Adipocyte (in vitro differentiated cells): Measurements from ENCODE around the gene RSAD2.
"Not testable (repeated sequence)": the region's sequence is repeated elsewhere in the genome, so short reads cannot be mapped to it uniquely, and the experiment has no call there.

ENCODE experiments used
- DNase-seq: peaks from one replicate; pipeline ENCODE4 v3.0.0-alpha.2; 2015; ENCODE audit warnings: low read depth
- H3K27me3 ChIP-seq: replicated peaks from 2 replicates; pipeline ENCODE4 v1.7.0; 2013; ENCODE audit warnings: mild to moderate bottlenecking, low read length, moderate library complexity; ENCODE audit not compliant: control insufficient read depth, insufficient read depth
- H3K36me3 ChIP-seq: 2 replicates; pipeline ENCODE4 v1.7.0; 2013; ENCODE audit warnings: low read length, mild to moderate bottlenecking, moderate library complexity; ENCODE audit not compliant: control insufficient read depth, insufficient read depth, severe bottlenecking
- H3K4me1 ChIP-seq: 2 replicates; pipeline ENCODE4 v1.7.0; 2013; ENCODE audit warnings: mild to moderate bottlenecking, low read length, moderate library complexity; ENCODE audit not compliant: control insufficient read depth, insufficient read depth
- H3K4me3 ChIP-seq: 2 replicates; pipeline ENCODE4 v1.7.0; 2013; ENCODE audit warnings: mild to moderate bottlenecking, low read length, moderate library complexity
- H3K9ac ChIP-seq: 2 replicates; pipeline ENCODE4 v1.7.0; 2013; ENCODE audit warnings: mild to moderate bottlenecking, low read length, moderate library complexity
- H3K9me3 ChIP-seq: 2 replicates; pipeline ENCODE4 v1.7.0; 2013; ENCODE audit warnings: mild to moderate bottlenecking, low read length, moderate library complexity; ENCODE audit not compliant: control insufficient read depth

Gene RSAD2

GRCh38 chr2:6883448-6884122, 6.0 kb downstream of the RSAD2 start:
- H3K27me3 ChIP-seq: peaks cover 3% of the 10 kb centered on the region
- H3K36me3 ChIP-seq: no peaks in the 10 kb centered on the region

DNA sequence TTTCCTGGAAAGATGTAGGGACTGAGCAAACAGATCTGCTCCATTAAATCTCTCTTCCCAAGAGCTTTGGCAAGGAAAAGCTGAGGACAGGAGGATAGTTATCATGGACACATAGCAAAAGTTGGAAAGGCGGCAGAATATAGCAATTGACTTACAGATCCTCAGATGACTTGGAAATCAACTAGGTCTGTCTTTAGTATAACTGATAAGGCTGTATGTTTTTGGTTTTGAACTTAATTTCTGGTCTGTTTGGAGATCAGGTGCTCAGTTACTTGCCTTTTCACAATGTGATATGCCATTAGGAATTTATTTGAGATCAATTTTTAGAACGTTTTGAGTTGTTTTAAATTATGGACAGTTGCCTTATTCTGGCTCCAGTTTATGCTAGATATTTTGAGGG, 8.0 kb downstream of the RSAD2 start:
- H3K4me3 ChIP-seq: no peak overlapping the region
- H3K9me3 ChIP-seq: no peaks in the 10 kb centered on the region
- no peaks in the 10 kb centered on the region for H3K4me1 ChIP-seq
- no peaks in the 10 kb centered on the region for H3K36me3 ChIP-seq
- DNase-seq: no peak
- no peaks in the 10 kb centered on the region for H3K27me3 ChIP-seq
- no peak overlapping the region for H3K9ac ChIP-seq

More at GRCh38 chr2:6883448-6884122, 6.0 kb downstream of the RSAD2 start:
- no peak overlapping the region for H3K9ac ChIP-seq
- no peak for DNase-seq
- H3K9me3 ChIP-seq: no peaks in the 10 kb centered on the region
- H3K4me1 ChIP-seq: no peaks in the 10 kb centered on the region
- H3K4me3 ChIP-seq: no peak overlapping the region

- no peaks in the 10 kb centered on the region for H3K36me3 ChIP-seq
- no peaks in the 10 kb centered on the region for H3K27me3 ChIP-seq
- H3K9me3 ChIP-seq: no peaks in the 10 kb centered on the region
- no peak for DNase-seq
- H3K4me1 ChIP-seq: no peaks in the 10 kb centered on the region
- H3K9ac ChIP-seq: no peak overlapping the region
- H3K4me3 ChIP-seq: no peak overlapping the region
Observed at GRCh38 chr2:6885968-6886367, 8.4 kb downstream of the RSAD2 start.

- Histone ChIP-seq H3K9ac (no peak overlapping the region), H3K4me3 (no peak overlapping the region), H3K36me3 (no peaks in the 10 kb centered on the region), H3K9me3 (no peaks in the 10 kb centered on the region), H3K4me1 (no peaks in the 10 kb centered on the region), H3K27me3 (no peaks in the 10 kb centered on the region)
- DNase-seq: no peak
Observed at GRCh38 chr2:6887751-6888192, 10.2 kb downstream of the RSAD2 start.

DNA sequence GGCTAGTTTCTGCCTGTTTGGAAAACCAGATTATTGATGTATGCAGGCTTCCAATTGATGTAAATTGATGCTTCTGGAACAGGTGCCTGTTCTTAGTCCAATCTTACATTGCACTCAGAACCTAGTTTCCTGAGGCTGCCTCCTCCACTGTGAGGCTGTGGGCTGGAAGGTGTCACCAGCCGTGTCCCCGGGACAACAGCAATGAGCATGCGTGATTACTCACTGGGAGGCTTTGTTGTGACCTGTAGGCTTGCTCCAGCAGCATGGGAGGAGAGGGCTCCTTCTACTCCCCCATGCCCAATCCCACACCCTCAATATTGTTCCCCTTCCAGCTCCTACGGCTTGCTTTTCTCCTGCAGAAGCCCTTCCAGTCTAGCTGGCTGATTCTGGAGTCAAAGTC, 11.1 kb downstream of the RSAD2 start:
- Histone ChIP-seq H3K9ac (no peak overlapping the region), H3K4me1 (no peaks in the 10 kb centered on the region), H3K36me3 (no peaks in the 10 kb centered on the region), H3K4me3 (no peak overlapping the region), H3K27me3 (no peaks in the 10 kb centered on the region), H3K9me3 (no peaks in the 10 kb centered on the region)
- DNase-seq: no peak

- Histone ChIP-seq H3K9ac (no peak overlapping the region), H3K4me3 (no peak overlapping the region), H3K36me3 (no peaks in the 10 kb centered on the region), H3K27me3 (no peaks in the 10 kb centered on the region), H3K9me3 (no peaks in the 10 kb centered on the region), H3K4me1 (no peaks in the 10 kb centered on the region)
- DNase-seq: no peak
Observed at GRCh38 chr2:6893876-6894482, 16.4 kb downstream of the RSAD2 start.

- no peaks in the 10 kb centered on the region for H3K4me1 ChIP-seq
- peak; percentile 80 for DNase-seq
- no peaks in the 10 kb centered on the region for H3K9me3 ChIP-seq
- no peak overlapping the region for H3K9ac ChIP-seq
- H3K36me3 ChIP-seq: no peaks in the 10 kb centered on the region
- no peak overlapping the region for H3K4me3 ChIP-seq
- no peaks in the 10 kb centered on the region for H3K27me3 ChIP-seq
Observed at GRCh38 chr2:6896930-6897759, 19.6 kb downstream of the RSAD2 start.

GRCh38 chr2:6902581-6902980, 25.0 kb downstream of the RSAD2 start:
- not testable (repeated sequence) for H3K27me3 ChIP-seq, DNase-seq, H3K9ac ChIP-seq, H3K4me1 ChIP-seq, H3K4me3 ChIP-seq, H3K36me3 ChIP-seq, H3K9me3 ChIP-seq

- no peak overlapping the region for H3K9ac ChIP-seq
- no peaks in the 10 kb centered on the region for H3K27me3 ChIP-seq
- no peak overlapping the region for H3K4me3 ChIP-seq
- no peaks in the 10 kb centered on the region for H3K4me1 ChIP-seq
- no peaks in the 10 kb centered on the region for H3K36me3 ChIP-seq
- no peak for DNase-seq
- no peaks in the 10 kb centered on the region for H3K9me3 ChIP-seq
Observed at GRCh38 chr2:6905668-6906067, 28.1 kb downstream of the RSAD2 start.

DNA sequence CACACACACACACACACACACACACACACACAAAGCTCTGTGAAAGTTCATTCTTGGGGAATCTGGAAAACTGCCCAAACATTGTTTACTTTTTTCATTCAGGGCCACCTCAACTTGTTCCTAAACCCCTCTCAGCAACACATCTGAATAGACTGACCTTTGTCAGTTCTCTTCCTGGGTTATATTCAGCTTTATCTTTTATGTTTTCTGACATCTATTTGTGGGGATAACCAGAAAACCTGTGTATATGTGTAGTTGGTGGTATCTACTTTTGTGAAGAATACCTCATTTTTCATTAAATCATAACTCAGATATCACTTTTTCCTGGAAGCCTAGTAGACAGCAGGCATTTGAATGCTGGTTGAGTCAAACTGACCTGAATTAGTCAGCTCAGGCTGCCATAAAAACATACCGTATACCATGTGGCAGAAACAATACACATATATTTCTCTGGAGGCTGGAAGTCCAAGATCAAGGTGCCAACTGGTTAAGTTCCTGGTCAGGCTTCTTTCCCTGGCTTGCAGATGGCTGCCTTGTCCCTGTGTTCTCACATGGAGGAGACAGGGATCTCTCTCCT, 28.7 kb downstream of the RSAD2 start:
- Histone ChIP-seq H3K27me3 (no peaks in the 10 kb centered on the region), H3K36me3 (no peaks in the 10 kb centered on the region), H3K9me3 (no peaks in the 10 kb centered on the region), H3K4me1 (no peaks in the 10 kb centered on the region), H3K9ac (no peak overlapping the region), H3K4me3 (no peak overlapping the region)
- DNase-seq: no peak

DNA sequence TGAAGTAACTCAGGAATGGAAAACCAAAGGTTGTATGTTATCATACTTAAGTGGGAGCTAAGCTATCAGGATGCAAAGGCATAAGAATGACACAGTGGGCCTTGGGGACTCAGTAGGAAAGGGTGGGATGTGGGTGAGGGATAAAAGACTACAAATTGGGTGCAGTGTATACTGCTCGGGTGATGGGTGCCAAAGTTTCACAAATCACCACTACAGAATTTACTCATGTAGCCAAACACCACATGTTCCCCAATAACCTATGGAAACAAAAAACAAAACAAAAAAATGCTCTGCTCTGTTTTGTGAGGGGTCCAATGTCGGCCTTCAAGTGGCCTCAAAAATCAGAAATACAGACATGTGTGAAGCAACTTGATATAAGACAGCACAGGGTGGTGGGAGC, 30.7 kb downstream of the RSAD2 start:
- Histone ChIP-seq H3K36me3 (no peaks in the 10 kb centered on the region), H3K4me3 (no peak overlapping the region), H3K9me3 (no peaks in the 10 kb centered on the region), H3K4me1 (no peaks in the 10 kb centered on the region), H3K9ac (no peak overlapping the region), H3K27me3 (no peaks in the 10 kb centered on the region)
- no peak for DNase-seq
